PC-3 (cell line): ENCODE data around the gene IGSF21. TPM values are rescaled to one million over a fixed set of nuclear protein-coding genes. Genes with fewer than 3 reads are reported as not detected.

Source experiments
- ATAC-seq: fragments of 200-7000 bp; cut with Tn5 transposase; 2 replicates; pipeline ENCODE4 v1.9.1; 2020; ENCODE audit warnings: mild to moderate bottlenecking, moderate library complexity
- BruUV-seq: library from RNA; stranded (reverse); fragments of 400-500 nt; replicated peaks from 2 replicates; lab custom pipeline; 2021; lab: Mats Ljungman, UMichigan
- CTCF ChIA-PET: fragments of 300-600 bp; sonication (Branson Sonifier 250); formaldehyde crosslinking; loops from one replicate; lab custom pipeline; 2022; ENCODE audit warnings: antibody characterized with exemption; lab: Charles Lee
- POLR2A ChIA-PET: fragments of 300-600 bp; sonication (Branson Sonifier 250); formaldehyde crosslinking; loops from one replicate; lab custom pipeline; 2022; ENCODE audit warnings: antibody characterized with exemption; ENCODE audit not compliant: unreplicated experiment; lab: Charles Lee
- DNase-seq: peaks from one replicate; pipeline ENCODE4 v3.0.0-alpha.2; 2015
- H2AFZ ChIP-seq: fragments of 300-600 bp; sonication (generic); 2 replicates; pipeline ENCODE4 v1.6.0; 2016; ENCODE audit warnings: antibody characterized with exemption, low read length
- H3F3A ChIP-seq: fragments of 300-600 bp; sonication (generic); one replicate; pipeline ENCODE4 v1.6.0; 2017; ENCODE audit warnings: antibody characterized with exemption, low read length, control low read depth, mild to moderate bottlenecking; ENCODE audit not compliant: unreplicated experiment
- H3K27ac ChIP-seq: fragments of 300-600 bp; sonication (generic); 2 replicates; pipeline ENCODE4 v1.5.1; 2016; ENCODE audit warnings: mild to moderate bottlenecking, low read length
- H3K27me3 ChIP-seq: fragments of 300-600 bp; sonication (generic); 2 replicates; pipeline ENCODE4 v1.6.1; 2016; ENCODE audit warnings: low read length, mixed read lengths
- H3K36me3 ChIP-seq: fragments of 300-600 bp; sonication (generic); 2 replicates; pipeline ENCODE4 v1.6.1; 2016; ENCODE audit warnings: low read depth, mixed run types, low read length, mixed read lengths
- H3K4me1 ChIP-seq: fragments of 300-600 bp; sonication (generic); 2 replicates; pipeline ENCODE4 v1.5.1; 2016; ENCODE audit warnings: low read length; ENCODE audit not compliant: insufficient read depth
- H3K4me2 ChIP-seq: fragments of 300-600 bp; sonication (generic); 2 replicates; pipeline ENCODE4 v1.6.0; 2016; ENCODE audit warnings: low read length
- H3K4me3 ChIP-seq: fragments of 300-600 bp; sonication (generic); 2 replicates; pipeline ENCODE4 v1.5.1; 2016; ENCODE audit warnings: mild to moderate bottlenecking, low read length, mixed read lengths
- H3K79me2 ChIP-seq: fragments of 300-600 bp; sonication (generic); 2 replicates; pipeline ENCODE4 v1.6.1; 2017; ENCODE audit warnings: low read length, mixed read lengths
- H3K9ac ChIP-seq: fragments of 300-600 bp; sonication (generic); 2 replicates; pipeline ENCODE4 v1.6.0; 2016; ENCODE audit warnings: mild to moderate bottlenecking, low read length
- H3K9me2 ChIP-seq: fragments of 300-600 bp; sonication (generic); replicated peaks from 2 replicates; pipeline ENCODE4 v1.6.1; 2016; ENCODE audit warnings: mixed run types, low read length, mixed read lengths
- H3K9me3 ChIP-seq: fragments of 300-600 bp; sonication (generic); 2 replicates; pipeline ENCODE4 v1.6.1; 2016; ENCODE audit warnings: low read length, mixed read lengths
- H4K20me1 ChIP-seq: fragments of 300-600 bp; sonication (generic); 2 replicates; pipeline ENCODE4 v1.6.1; 2016; ENCODE audit warnings: low read length, mixed read lengths
- EZH2 ChIP-seq: fragments of 300-600 bp; sonication (generic); IDR thresholded peaks from one replicate; pipeline ENCODE4 v1.6.1; 2017; ENCODE audit warnings: antibody characterized with exemption, mild to moderate bottlenecking, low read length; ENCODE audit not compliant: unreplicated experiment
- EZH2phosphoT487 ChIP-seq: fragments of 300-600 bp; sonication (generic); IDR thresholded peaks from 2 replicates; pipeline ENCODE4 v1.6.1; 2018; ENCODE audit warnings: mild to moderate bottlenecking, antibody characterized with exemption, low read length, borderline replicate concordance
- intact Hi-C: fragments of 100-400 bp; cut with micrococcal nuclease; formaldehyde crosslinking; loops from 2 replicates; pipeline ENCODE4 v1.9.0; 2023
- total RNA-seq: library from RNA; depleted of rRNA; stranded (reverse); fragments of >200 nt; gene quantifications from 2 replicates; pipeline ENCODE4 v1.2.3, GENCODE V29; 2014
- TF ChIP-seq, protein P1 (sequence below): fragments of 300-600 bp; sonication (generic); conservative IDR thresholded peaks from 2 replicates; pipeline ENCODE4 v1.5.1; 2017; ENCODE audit warnings: antibody characterized with exemption, low read depth, mild to moderate bottlenecking, low read length

The IGSF21 gene
- total RNA-seq, 1 experiment from 2014 or later, result not detected

DNA sequence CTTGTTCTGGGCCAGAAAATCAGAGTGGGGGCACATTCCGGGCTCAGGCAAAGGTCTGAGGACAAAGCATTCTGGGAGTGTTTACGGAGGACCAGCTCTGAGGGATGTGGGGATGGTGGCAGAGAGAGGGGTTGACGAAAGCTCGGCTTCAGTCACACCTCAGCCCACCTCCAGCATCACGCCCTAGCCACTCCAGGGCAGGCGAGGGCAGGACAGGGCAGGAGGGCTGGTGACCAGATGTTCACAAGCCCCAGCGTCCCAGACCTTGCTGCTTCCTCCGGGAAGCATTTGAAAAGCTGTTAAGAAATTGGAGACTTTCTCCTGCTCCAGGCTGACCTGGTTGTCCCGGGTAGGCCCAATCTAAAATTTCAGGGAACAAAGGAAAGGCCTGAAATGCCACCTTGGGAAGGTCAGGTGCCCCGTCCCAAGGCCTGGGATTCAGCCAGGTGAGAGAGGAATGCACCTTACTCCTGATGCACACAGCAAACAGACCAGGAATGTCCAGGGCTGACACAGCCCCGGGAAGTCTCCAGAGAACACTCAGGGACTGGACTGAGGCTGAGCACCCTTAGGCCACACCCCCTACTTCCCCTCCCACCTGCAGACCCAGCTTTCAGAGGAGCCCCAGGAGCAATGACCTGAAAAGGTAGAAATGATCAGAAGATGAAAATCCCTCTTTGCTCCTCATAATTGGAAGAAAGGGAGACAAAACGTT lies 301.2 kb downstream of the IGSF21 start:
- no peak overlapping the region for H2AFZ ChIP-seq
- DNase-seq (no peak), ATAC-seq (no peak)
- BruUV-seq, result no TSS peak
- H4K20me1 ChIP-seq, result no peaks in the 10 kb centered on the region
- no peaks in the 10 kb centered on the region for H3K4me1 ChIP-seq
- intact Hi-C loops, result no loop called here
- no peaks in the 10 kb centered on the region for H3F3A ChIP-seq
- peaks cover 11% of the 10 kb centered on the region; the same call in 1 of the 2 replicates for H3K9me3 ChIP-seq
- no peak overlapping the region for H3K9ac ChIP-seq
- no peak overlapping the region for H3K27ac ChIP-seq
- ChIA-PET CTCF (no interaction called here), POLR2A (no interaction called here)
- no peaks in the 10 kb centered on the region; the same call in 1 of the 2 replicates for H3K27me3 ChIP-seq
- no peak overlapping the region for H3K4me3 ChIP-seq
- TF ChIP-seq EZH2phosphoT487, result no peak
- TF ChIP-seq, protein P1, sequence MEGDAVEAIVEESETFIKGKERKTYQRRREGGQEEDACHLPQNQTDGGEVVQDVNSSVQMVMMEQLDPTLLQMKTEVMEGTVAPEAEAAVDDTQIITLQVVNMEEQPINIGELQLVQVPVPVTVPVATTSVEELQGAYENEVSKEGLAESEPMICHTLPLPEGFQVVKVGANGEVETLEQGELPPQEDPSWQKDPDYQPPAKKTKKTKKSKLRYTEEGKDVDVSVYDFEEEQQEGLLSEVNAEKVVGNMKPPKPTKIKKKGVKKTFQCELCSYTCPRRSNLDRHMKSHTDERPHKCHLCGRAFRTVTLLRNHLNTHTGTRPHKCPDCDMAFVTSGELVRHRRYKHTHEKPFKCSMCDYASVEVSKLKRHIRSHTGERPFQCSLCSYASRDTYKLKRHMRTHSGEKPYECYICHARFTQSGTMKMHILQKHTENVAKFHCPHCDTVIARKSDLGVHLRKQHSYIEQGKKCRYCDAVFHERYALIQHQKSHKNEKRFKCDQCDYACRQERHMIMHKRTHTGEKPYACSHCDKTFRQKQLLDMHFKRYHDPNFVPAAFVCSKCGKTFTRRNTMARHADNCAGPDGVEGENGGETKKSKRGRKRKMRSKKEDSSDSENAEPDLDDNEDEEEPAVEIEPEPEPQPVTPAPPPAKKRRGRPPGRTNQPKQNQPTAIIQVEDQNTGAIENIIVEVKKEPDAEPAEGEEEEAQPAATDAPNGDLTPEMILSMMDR, result no peak
- no peak for TF ChIP-seq EZH2
- no peaks in the 10 kb centered on the region for H3K36me3 ChIP-seq
- no peaks in the 10 kb centered on the region for H3K9me2 ChIP-seq
- H3K79me2 ChIP-seq, result no peaks in the 10 kb centered on the region
- H3K4me2 ChIP-seq, result no peak overlapping the region

DNA sequence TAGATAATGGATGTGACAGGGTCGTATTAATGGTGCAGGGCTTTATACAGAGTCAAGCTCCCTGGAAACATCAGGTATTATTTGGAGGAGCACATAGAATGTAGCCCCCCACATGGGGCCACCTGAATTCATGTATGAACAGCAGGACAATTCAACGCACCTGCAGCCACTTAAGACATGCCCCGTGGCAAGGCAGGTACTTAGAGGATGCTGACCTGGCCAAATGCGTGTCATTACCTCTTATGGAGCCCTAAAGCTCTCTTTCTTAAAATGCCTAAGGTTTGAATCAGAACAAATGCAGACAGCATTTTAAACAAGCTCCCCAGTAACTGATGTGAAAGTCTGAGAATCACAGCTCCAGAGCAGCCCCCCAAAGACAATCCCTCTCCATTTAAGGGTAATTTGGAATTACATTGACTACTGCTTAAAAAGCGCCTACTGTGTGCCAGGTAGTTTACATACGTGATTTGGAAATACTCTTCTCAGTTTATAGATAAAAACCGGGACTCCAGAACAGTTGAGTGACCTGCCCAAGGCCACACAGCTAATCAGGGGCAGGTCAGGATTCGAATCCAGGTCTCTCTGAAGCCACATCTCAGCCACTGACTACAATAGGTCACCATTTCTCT lies 302.1 kb downstream of the IGSF21 start:
- TF ChIP-seq, protein P1, result no peak
- TF ChIP-seq EZH2phosphoT487 (no peak), EZH2 (no peak)
- ChIA-PET CTCF (no interaction called here), POLR2A (no interaction called here)
- no peak overlapping the region for H2AFZ ChIP-seq
- no peak overlapping the region for H3K27ac ChIP-seq
- peaks cover 11% of the 10 kb centered on the region; the same call in 1 of the 2 replicates for H3K9me3 ChIP-seq
- H3K4me3 ChIP-seq, result no peak overlapping the region
- H3K4me2 ChIP-seq, result no peak overlapping the region
- no peaks in the 10 kb centered on the region for H3F3A ChIP-seq
- intact Hi-C loops, result no loop called here
- H4K20me1 ChIP-seq, result no peaks in the 10 kb centered on the region
- H3K36me3 ChIP-seq, result no peaks in the 10 kb centered on the region
- H3K9ac ChIP-seq, result no peak overlapping the region
- DNase-seq (no peak), ATAC-seq (no peak)
- H3K9me2 ChIP-seq, result no peaks in the 10 kb centered on the region
- H3K79me2 ChIP-seq, result no peaks in the 10 kb centered on the region
- no peaks in the 10 kb centered on the region; the same call in 1 of the 2 replicates for H3K27me3 ChIP-seq
- peaks cover 6% of the 10 kb centered on the region for H3K4me1 ChIP-seq
- BruUV-seq, result no TSS peak

- Histone ChIP-seq H3K4me2 (no peak overlapping the region), H3K4me1 (peaks cover 6% of the 10 kb centered on the region), H4K20me1 (no peaks in the 10 kb centered on the region), H3K9me2 (no peaks in the 10 kb centered on the region), H3K9me3 (peaks cover 11% of the 10 kb centered on the region; the same call in 1 of the 2 replicates), H3K79me2 (no peaks in the 10 kb centered on the region), H3K27ac (no peak overlapping the region), H3F3A (no peaks in the 10 kb centered on the region), H3K9ac (no peak overlapping the region), H3K36me3 (no peaks in the 10 kb centered on the region), H2AFZ (no peak overlapping the region), H3K4me3 (no peak overlapping the region), H3K27me3 (no peaks in the 10 kb centered on the region; the same call in 1 of the 2 replicates)
- no TSS peak for BruUV-seq
- CTCF ChIA-PET, result no interaction called here
- DNase-seq, result no peak
- intact Hi-C loops, result no loop called here
- TF ChIP-seq, protein P1, result no peak
- TF ChIP-seq EZH2phosphoT487 (no peak), EZH2 (no peak)
- POLR2A ChIA-PET, result no interaction called here
- ATAC-seq, result no peak
Observed at GRCh38 chr1:18410407-18410806, 302.8 kb downstream of the IGSF21 start.
